Activated CD4-positive, alpha-beta T cell treated with anti-CD3 and anti-CD28 coated beads for 48 hours (primary cell): ENCODE measurements around the gene SMIM31.

Experiments
- DNase-seq: peaks from one replicate; pipeline ENCODE4 v3.0.0-alpha.2; 2020

The SMIM31 gene

DNA sequence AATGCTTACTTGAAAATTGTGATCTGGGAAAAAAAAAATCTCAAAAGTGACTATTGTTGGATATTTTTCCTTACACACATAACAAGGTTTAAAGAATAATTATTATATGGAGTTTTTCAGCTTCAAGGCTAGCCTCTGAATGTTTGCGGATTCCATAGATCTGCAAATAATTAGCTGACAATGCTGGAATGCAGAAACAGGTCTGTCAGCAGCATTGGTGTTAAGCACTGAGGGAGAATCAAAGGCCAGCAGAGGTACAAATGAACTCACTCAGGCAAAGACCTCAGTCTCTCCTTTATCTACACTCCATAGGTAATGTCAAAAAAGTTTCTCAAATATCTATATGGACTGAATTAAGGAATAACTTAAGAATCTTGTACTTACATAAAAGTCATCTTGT is 35.1 kb downstream of the SMIM31 start:
- no peak for DNase-seq

DNA sequence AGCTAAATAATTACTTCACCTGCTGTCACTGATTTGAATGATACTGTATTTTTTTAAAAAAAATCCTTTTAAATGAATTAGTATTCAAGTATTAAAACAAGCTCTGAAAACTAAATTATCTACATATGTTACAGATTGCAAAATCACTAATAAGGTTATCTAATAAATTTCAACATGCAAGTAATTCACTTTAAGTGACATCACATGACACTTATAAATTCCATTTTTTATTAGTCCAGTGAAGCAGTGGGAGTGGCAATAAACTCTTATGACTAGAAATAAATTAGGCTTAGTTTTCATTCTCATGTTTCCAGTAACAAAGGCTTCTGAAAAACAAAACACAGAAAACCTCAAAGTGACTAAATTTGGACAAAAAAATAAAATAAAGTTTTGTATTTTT is 36.3 kb downstream of the SMIM31 start:
- no peak for DNase-seq

DNA sequence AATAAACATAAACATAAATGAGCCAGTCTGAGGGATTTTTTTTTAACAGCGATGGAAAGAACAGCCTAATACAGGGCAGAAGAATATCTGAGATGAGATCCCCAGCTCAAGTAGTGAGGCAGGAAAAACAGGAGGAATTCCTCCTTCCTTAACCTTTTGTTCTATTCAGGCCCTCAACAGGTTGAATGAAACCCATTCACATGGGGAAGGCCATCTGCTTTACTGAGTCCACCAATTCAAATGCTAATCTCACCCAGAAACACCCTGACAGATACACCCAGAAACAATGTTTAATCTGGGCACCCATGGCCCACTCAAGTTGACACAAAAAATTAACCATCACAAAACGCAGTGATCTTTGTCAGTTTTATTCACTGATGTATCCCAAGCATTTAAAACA is 45.5 kb downstream of the SMIM31 start:
- no peak for DNase-seq

DNA sequence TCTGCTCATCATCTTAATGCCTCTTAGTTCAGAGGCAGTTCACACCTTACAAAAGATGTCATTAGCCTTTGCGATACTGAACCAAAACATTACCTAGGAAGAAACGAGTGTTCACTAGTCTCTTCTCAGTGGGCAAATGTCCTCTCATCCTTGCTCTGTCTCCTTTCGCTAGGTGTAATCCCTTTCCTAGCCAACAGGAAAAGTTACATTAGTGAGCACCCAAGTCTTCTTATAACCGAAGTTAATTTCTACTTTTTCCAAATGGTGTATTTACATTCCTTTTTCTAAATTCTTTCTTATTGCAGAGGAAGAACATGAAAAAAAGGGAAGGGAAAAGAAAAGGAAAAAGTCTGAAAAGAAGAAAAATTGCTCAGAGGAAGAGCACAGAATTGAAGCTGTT is 46.9 kb downstream of the SMIM31 start:
- DNase-seq, result no peak

DNA sequence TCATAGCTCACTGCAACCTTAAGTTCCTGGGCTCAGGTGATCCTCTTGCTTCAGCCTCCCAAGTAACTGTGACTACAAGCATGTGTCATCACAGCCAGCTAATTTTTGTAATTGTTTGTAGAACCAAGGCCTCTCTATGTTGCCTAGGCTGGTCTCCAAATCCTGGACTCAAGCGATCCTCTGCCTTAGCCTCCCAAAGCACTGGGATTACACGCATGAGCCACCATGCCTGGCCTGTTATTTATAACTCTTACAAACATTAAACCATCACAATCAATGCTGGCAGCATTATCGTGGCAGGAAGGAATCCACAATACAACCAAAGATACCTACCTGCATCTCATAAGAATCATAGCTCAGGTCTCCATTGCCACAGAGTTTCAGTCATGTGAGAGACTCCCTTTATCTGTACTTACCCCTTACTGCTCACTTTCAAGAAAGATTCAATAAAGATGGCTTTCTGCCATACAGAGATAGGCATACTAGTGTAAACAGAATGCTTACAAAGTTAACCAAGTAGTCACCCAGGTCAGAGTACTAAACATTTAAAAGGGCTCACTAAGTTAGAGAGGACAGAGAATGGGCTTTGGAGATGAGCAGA is 48.5 kb downstream of the SMIM31 start:
- no peak for DNase-seq

DNA sequence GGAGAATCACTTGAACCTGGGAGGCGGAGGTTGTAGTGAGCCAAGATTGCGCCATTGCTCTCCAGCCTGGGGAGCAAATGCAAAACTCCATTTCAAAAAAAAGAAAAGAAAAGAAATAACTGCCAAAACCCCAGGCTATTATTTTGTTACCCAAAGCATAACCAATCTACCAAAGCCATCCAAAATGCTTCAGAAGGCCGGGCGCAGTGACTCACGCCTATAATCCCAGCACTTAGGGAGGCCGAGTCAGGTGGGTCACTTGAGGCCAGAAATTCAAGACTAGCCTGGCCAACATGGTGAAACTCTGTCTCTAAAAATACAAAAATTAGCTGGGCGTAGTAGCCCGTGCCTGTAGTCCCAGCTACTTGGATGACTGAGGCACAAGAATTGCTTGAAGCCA is 49.8 kb downstream of the SMIM31 start:
- DNase-seq, result no peak

DNA sequence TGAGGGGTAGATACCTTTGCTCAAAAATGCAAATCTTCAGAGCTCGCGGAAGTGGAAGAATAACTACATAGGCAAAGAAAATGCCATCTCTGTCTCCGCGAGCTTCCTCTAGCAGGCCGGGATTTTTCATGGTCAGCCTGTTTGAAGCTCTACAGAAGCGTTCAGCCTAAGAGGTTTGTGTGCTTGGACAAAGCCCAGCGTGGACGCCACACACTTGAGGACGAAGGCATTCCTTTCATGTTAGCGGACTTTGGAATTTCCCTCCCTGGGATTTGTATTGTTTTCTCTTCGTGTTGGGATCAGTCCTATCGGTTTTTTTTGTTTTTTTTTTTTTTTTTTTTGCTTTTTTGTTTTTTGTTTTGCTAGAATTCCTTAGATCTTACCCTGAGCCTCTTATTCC is 53.7 kb downstream of the SMIM31 start:
- no peak for DNase-seq

DNA sequence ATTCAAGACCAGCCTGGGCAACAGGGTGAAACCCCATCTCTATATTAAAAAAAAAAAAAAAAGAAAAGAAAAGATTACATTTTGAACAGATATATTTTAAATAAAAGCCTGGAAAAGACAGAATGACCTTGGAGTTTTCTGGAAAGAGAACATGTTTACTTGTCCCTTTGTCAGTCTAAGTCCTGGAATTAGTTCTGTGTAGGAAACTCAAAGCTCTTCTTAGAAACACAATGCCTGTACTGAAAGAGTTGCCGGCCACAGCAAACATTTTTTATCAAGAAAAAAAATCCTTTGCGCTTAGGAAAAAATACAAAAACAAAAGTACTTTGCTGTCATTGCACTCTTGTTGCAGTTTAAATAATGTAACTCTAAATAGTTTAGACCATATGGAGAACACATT is 59.6 kb downstream of the SMIM31 start:
- no peak for DNase-seq

DNA sequence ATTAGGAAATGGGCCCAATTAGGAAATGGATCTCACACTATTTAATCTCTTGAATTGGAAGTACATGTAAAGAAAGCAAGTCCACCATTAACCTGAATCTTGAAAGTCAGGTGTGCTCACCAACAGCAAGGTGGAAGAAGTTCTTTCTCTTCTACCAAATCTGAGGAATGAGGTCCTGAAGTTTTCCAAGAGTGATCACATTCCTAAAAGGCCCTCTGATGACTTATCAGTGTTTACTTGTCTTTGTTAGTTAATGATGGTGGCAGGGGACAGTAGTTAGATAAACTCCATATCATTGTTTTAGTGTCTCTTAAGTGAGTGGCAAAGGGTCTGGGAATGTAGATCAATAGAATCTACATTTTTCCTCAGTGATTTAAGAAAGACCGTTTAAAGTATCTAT is 61.8 kb downstream of the SMIM31 start:
- no peak for DNase-seq

DNA sequence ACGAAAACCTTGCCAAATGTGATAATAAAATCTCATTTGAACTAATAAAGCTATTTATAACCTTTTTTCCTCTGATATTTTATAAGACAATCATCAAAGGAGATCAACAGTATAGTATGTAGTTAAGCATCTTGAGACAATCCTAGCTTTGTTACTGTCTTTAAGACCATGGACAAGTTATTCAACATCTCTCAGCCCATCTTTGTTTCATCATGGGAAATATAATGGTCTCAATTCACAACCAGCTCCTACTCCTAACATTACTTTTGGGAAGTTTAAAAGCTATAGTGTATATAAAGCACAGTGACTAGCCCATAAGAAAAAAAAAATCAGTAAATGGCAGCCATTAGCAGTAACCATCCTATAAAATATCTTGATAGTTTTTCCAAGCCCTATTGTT is 65.4 kb downstream of the SMIM31 start:
- no peak for DNase-seq

DNA sequence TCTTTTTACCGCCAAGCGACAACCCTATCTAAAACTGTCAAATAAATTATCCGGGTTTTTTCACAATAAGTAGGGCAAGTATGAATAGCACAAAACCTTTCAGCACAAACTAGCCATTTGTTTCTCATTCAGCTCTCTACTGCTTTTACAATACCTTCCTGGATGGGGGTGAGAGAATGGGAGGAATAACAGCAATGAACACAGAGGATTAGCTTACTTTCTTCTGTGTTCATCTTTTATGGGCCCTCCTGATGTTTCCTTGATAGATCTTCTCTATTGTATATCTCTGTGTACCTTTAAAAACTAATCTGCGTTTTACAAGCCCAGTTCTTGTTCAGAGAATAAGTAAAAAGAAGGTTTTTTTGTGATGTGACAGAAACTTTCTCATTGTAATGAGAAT is 67.8 kb downstream of the SMIM31 start:
- DNase-seq, result no peak

DNA sequence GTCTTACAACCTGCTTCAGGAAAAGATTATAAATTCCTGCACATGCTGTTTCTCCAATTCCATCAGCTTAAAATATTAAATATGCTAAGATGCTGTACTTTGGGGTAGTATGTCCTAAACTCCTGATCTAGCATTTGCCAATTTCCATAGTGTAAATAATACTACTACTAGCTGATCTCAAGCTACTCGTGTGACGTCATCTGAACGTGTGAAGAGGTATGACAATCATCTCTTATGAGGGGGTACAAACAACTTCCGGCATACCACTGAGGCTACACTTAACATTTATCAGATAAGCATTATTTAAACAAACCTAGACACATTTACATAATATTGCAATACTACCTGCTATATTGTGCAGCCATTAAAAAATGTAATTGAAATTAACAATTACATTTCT is 70.7 kb downstream of the SMIM31 start:
- DNase-seq, result no peak

DNA sequence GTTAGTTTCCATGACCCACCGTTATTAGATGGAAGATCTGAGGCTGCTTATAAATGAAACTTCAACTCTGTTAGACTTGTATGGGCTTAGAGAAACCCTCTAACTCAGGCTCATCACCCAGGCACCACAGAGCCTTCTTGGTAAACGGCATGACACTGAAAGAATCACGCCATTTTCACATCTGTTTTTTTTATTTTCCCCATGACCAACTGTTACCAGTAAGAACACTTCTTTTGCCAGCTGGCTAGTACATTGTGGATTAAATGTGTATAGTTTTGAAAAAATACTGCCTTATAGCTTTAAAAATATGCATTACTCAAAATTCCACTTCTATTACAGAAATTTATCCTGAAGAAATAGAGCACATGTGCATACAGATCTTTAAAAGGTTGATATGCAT is 75.0 kb downstream of the SMIM31 start:
- no peak for DNase-seq

DNA sequence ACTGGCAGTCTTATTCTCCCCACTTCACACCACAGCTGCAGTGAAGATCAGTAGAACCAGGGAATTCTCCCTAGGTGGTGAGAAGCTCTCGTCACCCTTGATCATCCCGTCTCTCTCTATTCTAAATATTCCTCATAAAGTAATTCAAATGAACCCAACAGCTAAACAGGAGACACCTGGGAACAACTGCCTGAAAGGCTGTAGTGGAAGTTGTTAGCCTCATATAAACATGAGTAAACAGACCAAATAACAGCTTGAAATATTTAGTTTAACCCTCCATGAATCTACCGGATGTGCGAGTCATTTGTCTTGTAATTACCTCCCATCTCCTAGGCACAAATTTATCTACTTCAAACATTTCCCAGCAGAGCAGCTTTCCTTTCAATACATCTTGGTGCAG is 92.6 kb downstream of the SMIM31 start:
- no peak for DNase-seq

DNA sequence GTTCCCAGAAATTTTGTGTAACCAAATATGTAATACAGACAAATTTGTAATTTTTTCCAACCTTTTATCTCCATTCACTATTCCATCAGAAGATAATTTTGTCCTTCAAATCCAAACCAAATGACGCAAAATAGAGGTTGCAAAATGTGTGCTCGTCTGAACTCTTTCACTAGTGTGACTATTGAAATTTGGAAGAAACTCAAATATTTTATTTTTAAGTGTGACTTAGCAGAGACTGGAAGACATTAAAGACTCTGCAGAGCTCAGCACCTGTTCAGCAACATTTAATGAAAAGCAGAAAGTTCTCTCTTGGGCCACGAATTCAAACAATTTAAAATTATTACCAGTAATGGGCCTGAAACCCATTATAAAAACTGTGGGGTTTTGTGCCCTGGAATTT is 93.1 kb downstream of the SMIM31 start:
- DNase-seq, result no peak

DNA sequence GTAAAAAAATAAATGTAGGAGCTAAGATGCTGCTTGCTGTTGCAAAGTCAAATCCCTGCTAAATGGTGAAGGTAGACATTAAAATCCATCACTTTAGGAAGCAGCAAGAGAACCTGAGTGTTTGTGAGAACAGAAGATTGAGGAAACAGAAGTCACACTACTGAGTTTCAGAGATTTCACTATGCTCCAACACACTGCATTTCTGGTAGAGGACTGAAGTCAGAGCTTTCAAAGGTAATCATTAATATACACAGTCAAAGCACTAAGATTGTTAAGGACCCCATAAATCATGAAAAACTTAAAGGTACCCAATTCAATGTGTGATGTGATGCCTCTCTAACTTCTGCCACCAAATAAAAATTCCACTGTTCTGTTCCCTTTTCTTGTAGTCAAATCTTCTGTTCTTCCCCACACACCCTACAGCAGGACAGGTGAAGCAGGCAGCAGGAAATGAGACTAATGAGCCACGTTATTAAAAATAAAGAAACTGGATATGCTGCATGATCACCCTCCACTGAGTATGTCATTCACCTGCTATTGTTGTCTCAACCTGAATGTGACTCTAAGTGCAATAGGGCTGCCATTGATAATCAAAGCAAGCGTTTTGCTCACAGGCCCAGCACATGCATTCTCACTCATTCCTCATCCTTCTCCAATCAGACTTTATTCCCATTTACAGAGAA is 94.2 kb downstream of the SMIM31 start:
- DNase-seq, result no peak
